PC-9 (cell line): ENCODE data around the gene AGPAT3. TPM values are rescaled to one million over a fixed set of nuclear protein-coding genes. Genes with fewer than 3 reads are reported as not detected.

Experiments
- BruUV-seq: library from RNA; stranded (reverse); fragments of 400-500 nt; replicated peaks from 2 replicates; lab custom pipeline; 2021; lab: Mats Ljungman, UMichigan
- CTCF ChIA-PET: fragments of 300-600 bp; sonication (Branson Sonifier 250); formaldehyde crosslinking; loops from one replicate; lab custom pipeline; 2022; ENCODE audit warnings: antibody characterized with exemption; lab: Charles Lee
- POLR2A ChIA-PET: fragments of 300-600 bp; sonication (Branson Sonifier 250); formaldehyde crosslinking; loops from one replicate; lab custom pipeline; 2022; ENCODE audit warnings: antibody characterized with exemption; ENCODE audit not compliant: unreplicated experiment; lab: Charles Lee
- DNase-seq, 2 experiments: peaks; one replicate each; pipeline versions ENCODE4 v3.0.0 to v3.0.0-alpha.2; 2015 to 2022; ENCODE audit warnings: mixed read lengths in 1 of 2
- H2AFZ ChIP-seq: fragments of 200-600 bp; sonication (generic); 2 replicates; pipeline ENCODE4 v1.8.1; 2017; ENCODE audit warnings: antibody characterized with exemption
- H3F3A ChIP-seq: fragments of 200-600 bp; sonication (generic); 2 replicates; pipeline ENCODE4 v1.8.1; 2017; ENCODE audit warnings: antibody characterized with exemption, mild to moderate bottlenecking, low read depth; ENCODE audit not compliant: insufficient read depth
- H3K27ac ChIP-seq: fragments of 200-600 bp; sonication (generic); 2 replicates; pipeline ENCODE4 v1.6.1; 2016; ENCODE audit warnings: mixed run types
- H3K27me3 ChIP-seq: fragments of 200-600 bp; sonication (generic); 2 replicates; pipeline ENCODE4 v1.6.1; 2016; ENCODE audit warnings: low read depth, mixed run types; ENCODE audit not compliant: insufficient read depth
- H3K36me3 ChIP-seq: fragments of 200-600 bp; sonication (generic); 2 replicates; pipeline ENCODE4 v1.6.1; 2016; ENCODE audit warnings: low read depth, mixed run types
- H3K4me1 ChIP-seq: fragments of 200-600 bp; sonication (generic); replicated peaks from 2 replicates; pipeline ENCODE4 v1.6.1; 2016; ENCODE audit warnings: mixed run types; ENCODE audit not compliant: insufficient read depth
- H3K4me2 ChIP-seq: fragments of 200-600 bp; sonication (generic); 2 replicates; pipeline ENCODE4 v1.6.1; 2017; ENCODE audit warnings: mixed run types
- H3K4me3 ChIP-seq: fragments of 200-600 bp; sonication (generic); 2 replicates; pipeline ENCODE4 v1.6.1; 2016; ENCODE audit warnings: mixed run types
- H3K79me2 ChIP-seq: fragments of 200-600 bp; sonication (generic); 2 replicates; pipeline ENCODE4 v1.6.1; 2017; ENCODE audit warnings: low read depth, mixed run types
- H3K9me2 ChIP-seq: fragments of 200-600 bp; sonication (generic); 2 replicates; pipeline ENCODE4 v1.8.1; 2017; ENCODE audit warnings: mild to moderate bottlenecking; ENCODE audit not compliant: insufficient read depth
- H3K9me3 ChIP-seq: fragments of 200-600 bp; sonication (generic); 2 replicates; pipeline ENCODE4 v1.8.1; 2016; ENCODE audit warnings: low read depth; ENCODE audit not compliant: insufficient read depth
- H4K20me1 ChIP-seq: fragments of 200-600 bp; sonication (generic); 2 replicates; pipeline ENCODE4 v1.8.1; 2017; ENCODE audit not compliant: insufficient read depth
- CTCF ChIP-seq: fragments of 200-600 bp; sonication (generic); conservative IDR thresholded peaks from 2 replicates; pipeline ENCODE4 v1.6.1; 2017; ENCODE audit warnings: mixed run types, antibody characterized with exemption, mild to moderate bottlenecking, moderate library complexity
- EZH2 ChIP-seq: fragments of 200-600 bp; sonication (generic); IDR thresholded peaks from 2 replicates; pipeline ENCODE4 v1.8.0; 2017; ENCODE audit warnings: antibody characterized with exemption, low read depth
- intact Hi-C: fragments of 100-400 bp; cut with micrococcal nuclease; formaldehyde crosslinking; loops from one replicate; pipeline ENCODE4 v1.10.0; 2022; ENCODE audit not compliant: unreplicated experiment
- total RNA-seq: library from RNA; stranded (reverse); gene quantifications from 2 replicates; pipeline ENCODE4 v1.2.3, GENCODE V29; 2021

Gene AGPAT3
- total RNA-seq, 1 experiment from 2014 or later, result 39.0 TPM

- Histone ChIP-seq H3K27me3 (no peaks in the 10 kb centered on the region), H3K4me1 (peaks cover 7% of the 10 kb centered on the region), H3K79me2 (no peaks in the 10 kb centered on the region), H3K27ac (no peak overlapping the region), H3K9me2 (no peaks in the 10 kb centered on the region), H3K4me2 (no peak overlapping the region), H3F3A (peaks cover 10% of the 10 kb centered on the region; the same call in 1 of the 2 replicates), H3K36me3 (no peaks in the 10 kb centered on the region), H3K4me3 (no peak overlapping the region), H2AFZ (no peak overlapping the region), H4K20me1 (no peaks in the 10 kb centered on the region; the same call in 1 of the 2 replicates), H3K9me3 (no peaks in the 10 kb centered on the region)
- BruUV-seq, result no TSS peak
- intact Hi-C loops, result loop anchor here (10.0 kb wide), 1 partner anchor 668 kb away; no protein-coding TSS in a partner anchor
- TF ChIP-seq CTCF (no peak), EZH2 (no peak)
- no peak for DNase-seq
- POLR2A ChIA-PET, result no interaction called here
- CTCF ChIA-PET, result no interaction called here
Measured at GRCh38 chr21:43816611-43817071, 48.4 kb upstream of the AGPAT3 start.

- Histone ChIP-seq H2AFZ (no peak overlapping the region), H3K36me3 (no peaks in the 10 kb centered on the region), H3K27me3 (no peaks in the 10 kb centered on the region), H3K9me2 (no peaks in the 10 kb centered on the region), H3K4me1 (peaks cover 7% of the 10 kb centered on the region), H3K4me3 (no peak overlapping the region), H3K79me2 (no peaks in the 10 kb centered on the region), H3F3A (peaks cover 10% of the 10 kb centered on the region; the same call in 1 of the 2 replicates), H4K20me1 (no peaks in the 10 kb centered on the region), H3K27ac (no peak overlapping the region), H3K4me2 (no peak overlapping the region), H3K9me3 (no peaks in the 10 kb centered on the region)
- CTCF ChIA-PET, result no interaction called here
- intact Hi-C loops, result loop anchor here (10.0 kb wide), 1 partner anchor 667 kb away; no protein-coding TSS in a partner anchor
- no peak for TF ChIP-seq EZH2
- BruUV-seq, result no TSS peak
- no peak for DNase-seq
- POLR2A ChIA-PET, result no interaction called here
Measured at GRCh38 chr21:43817157-43818086, 47.6 kb upstream of the AGPAT3 start.

GRCh38 chr21:43818685-43819084 lies 46.3 kb upstream of the AGPAT3 start:
- BruUV-seq, result no TSS peak
- intact Hi-C loops, result loop anchor here (10.0 kb wide), 1 partner anchor 666 kb away; no protein-coding TSS in a partner anchor

More at GRCh38 chr21:43818685-43819084, 46.3 kb upstream of the AGPAT3 start:
- Histone ChIP-seq H3K4me1 (peaks cover 7% of the 10 kb centered on the region), H3K79me2 (no peaks in the 10 kb centered on the region), H3K9me3 (no peaks in the 10 kb centered on the region), H3F3A (peaks cover 10% of the 10 kb centered on the region; the same call in 1 of the 2 replicates), H3K27ac (no peak overlapping the region), H3K4me2 (no peak overlapping the region), H3K9me2 (no peaks in the 10 kb centered on the region), H2AFZ (no peak overlapping the region), H3K27me3 (no peaks in the 10 kb centered on the region), H3K4me3 (no peak overlapping the region), H4K20me1 (no peaks in the 10 kb centered on the region), H3K36me3 (no peaks in the 10 kb centered on the region)
- ChIA-PET CTCF (interaction anchor here (0.6 kb wide), 1 partner anchor 143 kb away, joined by 3 read pairs; no protein-coding TSS in a partner anchor), POLR2A (no interaction called here)
- DNase-seq, result no peak
- no peak for TF ChIP-seq CTCF
- TF ChIP-seq EZH2, result no peak
